ENCODE results near the gene FAM186B.

DNA sequence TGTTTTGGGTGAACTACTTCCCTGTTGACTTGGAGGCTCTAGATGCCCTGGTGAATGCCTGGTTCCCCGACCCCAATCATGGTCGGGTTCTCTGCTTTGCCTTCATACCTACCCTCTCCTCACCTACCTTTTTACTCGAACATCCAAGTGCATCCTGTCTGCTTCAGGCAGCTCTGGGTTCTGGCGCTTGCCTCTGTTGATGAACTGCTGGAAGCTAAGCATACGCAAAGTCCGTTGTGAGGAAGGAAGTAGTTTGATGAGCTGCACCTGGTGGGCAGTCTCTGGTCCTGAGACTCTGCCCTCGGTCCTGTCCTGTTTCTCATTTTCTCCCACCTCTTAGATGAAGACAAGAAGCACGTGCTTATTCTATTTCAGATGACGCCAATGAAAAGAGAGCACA, 53.0 kb downstream of the FAM186B start:
- TF ChIP-seq, protein P1, sequence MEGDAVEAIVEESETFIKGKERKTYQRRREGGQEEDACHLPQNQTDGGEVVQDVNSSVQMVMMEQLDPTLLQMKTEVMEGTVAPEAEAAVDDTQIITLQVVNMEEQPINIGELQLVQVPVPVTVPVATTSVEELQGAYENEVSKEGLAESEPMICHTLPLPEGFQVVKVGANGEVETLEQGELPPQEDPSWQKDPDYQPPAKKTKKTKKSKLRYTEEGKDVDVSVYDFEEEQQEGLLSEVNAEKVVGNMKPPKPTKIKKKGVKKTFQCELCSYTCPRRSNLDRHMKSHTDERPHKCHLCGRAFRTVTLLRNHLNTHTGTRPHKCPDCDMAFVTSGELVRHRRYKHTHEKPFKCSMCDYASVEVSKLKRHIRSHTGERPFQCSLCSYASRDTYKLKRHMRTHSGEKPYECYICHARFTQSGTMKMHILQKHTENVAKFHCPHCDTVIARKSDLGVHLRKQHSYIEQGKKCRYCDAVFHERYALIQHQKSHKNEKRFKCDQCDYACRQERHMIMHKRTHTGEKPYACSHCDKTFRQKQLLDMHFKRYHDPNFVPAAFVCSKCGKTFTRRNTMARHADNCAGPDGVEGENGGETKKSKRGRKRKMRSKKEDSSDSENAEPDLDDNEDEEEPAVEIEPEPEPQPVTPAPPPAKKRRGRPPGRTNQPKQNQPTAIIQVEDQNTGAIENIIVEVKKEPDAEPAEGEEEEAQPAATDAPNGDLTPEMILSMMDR (IDR thresholded peaks at IDR 0.05): no peak
- TF ChIP-seq POLR2AphosphoS5 (IDR thresholded peaks at IDR 0.05) (no peak), POLR2A (IDR thresholded peaks at IDR 0.05) (no peak)
